Stimulated activated CD8-positive, alpha-beta memory T cell treated with anti-CD3 and anti-CD28 coated beads, Interleukin-7, amount 100 ng/mL, for 4 hours (primary cell): ENCODE measurements around the gene LDHD.
A peak's percentile ranks its signal among the peaks of the same experiment; 100 is the strongest.
"Not testable (repeated sequence)": the region's sequence is repeated elsewhere in the genome, so short reads cannot be mapped to it uniquely, and the experiment has no call there.

ENCODE experiments used
- DNase-seq, 2 donors: peaks; one replicate each; pipeline ENCODE4 v3.0.0-alpha.2; 2020; ENCODE audit warnings: low read depth in 2 of 2

Gene LDHD

DNA sequence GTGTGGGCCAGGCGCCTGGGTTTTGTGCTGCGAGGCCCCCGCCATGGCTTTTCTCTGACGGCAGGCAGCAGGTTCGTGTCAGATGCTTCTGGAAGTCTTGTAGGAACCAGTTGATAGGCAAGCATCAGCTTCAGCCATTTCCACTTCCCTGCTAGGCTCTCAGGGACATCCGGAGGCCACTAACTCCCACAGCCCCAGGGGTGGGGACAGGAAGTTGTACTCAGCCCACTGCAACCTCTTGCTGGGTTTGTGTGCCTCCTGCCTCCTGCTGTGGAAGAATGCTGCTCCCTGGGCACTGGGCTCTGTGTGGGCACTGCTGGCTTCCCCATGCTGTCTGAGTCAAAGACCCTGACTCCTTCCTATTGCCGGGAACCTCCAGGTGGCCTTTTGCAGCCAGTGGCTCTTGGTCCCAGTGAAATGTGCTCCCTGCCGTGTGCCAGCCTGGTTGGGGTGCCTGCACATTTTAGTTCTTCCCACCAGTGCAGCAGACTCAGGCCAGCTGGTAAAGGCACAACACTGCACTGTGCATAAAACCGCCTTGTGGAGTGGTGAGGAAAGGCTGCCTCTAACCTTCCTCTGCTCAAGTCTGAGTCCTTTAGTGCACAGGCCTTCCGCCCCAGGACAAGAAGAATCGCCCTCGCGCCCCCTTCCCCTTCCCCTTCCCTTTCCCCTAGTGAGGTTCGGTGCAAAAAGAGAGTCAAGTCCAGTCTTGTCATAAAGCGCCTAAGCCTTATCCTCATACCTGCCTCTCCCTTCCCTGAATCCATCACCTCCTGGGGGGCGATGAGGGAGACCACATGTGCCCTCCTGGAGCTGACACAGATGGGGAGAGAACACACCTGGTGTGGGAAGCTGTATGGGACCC, 16.6 kb downstream of the LDHD start:
- DNase-seq: no peak

DNA sequence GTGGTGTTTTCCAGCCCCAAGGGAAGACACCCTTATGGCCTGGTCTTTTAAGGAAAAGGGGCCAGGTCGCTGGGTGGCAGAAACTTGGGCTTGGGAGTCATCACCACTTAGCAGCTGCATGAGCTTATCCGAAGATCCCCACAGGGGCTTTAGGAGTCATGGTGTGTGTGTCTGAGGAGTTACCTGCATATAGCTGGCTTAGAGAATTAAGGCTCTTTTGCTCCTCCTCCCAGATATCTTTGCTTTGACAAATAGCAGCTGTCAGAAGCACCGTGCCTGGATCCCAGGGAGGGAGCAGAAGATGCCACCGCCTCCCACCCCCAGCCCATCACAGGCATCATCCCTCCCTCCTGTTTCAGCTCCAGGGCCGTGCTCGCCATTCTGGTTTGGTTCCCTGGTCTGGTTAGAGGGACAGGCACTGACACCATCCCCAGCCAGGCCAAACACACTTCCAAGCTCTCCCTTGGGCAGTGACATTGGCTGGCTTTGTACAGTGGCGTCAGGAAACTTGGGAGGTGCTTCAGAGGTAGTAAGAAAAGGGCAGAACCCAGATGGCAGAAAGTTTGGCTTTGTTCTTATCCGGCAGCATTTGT, 17.4 kb downstream of the LDHD start:
- DNase-seq: no peak

DNA sequence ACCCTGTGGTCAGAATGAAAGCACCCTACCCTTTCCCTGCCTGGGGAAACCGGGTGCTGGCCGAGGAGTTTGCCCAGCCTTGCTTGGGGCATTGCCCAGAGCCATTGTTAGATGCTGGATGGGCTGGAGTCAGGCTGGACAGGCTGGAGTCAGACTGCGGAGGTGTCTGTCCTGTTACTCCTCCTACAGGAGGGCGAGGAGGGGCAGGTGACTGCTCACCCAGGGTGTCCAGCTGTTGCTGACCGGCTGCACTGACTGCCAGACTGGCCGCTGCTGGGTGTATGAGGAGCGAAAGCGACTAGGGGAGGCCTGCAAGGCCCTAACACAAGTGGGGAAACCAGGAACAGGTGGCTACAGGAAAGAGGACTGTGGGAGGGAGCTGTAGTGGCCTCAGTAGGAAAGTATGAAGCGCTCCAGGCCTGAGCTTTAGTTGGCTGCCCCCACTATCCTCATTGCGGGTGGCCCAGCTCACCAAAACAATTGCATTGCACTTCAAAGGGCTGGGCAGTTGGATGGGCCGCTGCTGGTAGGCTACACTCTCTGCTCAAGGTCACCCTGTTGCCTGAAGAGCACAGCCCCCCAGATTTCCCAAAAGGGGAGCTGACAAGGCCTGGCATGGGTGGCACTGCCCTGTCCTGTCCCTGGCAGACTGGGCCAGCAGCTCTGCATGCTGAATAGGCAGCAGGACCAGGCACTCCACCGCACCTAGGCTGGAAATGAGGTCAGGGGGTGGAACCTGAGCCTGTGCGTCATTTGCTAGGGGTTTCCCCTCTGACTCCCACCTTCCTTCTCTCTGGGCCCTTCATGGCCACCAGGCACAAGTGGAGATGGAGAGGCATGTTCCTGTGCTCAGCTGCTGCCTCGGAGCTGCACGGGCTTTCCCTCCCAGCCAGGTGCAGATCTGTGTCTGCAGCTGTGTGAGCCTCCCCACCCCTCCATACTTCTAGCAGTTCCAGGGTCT, 18.4 kb downstream of the LDHD start:
- DNase-seq: peak; percentile 58 to 62

DNA sequence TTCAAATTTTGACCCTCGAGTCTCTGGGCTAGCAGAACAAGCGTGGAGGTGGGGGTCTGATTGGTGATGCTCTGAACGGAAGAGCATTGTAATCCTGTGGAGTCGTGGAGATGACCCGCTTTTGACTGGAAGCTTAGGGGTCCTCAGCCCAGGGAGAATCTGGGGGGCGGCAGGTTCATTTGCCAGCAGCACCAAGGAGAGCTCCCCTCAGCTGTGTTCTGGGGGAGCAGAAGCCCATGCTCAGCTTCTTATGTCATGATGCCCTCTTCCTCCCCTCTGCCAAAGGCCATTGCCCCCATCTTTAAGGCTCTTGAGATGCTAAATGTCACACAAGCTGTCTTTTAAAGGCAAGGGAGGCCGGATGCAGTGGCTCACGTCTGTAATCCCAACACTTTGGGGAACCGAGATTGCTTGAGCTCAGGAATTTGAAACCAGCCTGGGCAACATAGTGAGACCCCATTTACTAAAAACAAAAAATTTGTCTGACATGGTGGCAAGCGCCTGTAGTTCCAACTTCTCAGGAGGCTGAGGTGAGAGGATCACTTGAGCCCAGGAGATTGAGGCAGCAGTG, 19.3 kb downstream of the LDHD start:
- DNase-seq: no peak

DNA sequence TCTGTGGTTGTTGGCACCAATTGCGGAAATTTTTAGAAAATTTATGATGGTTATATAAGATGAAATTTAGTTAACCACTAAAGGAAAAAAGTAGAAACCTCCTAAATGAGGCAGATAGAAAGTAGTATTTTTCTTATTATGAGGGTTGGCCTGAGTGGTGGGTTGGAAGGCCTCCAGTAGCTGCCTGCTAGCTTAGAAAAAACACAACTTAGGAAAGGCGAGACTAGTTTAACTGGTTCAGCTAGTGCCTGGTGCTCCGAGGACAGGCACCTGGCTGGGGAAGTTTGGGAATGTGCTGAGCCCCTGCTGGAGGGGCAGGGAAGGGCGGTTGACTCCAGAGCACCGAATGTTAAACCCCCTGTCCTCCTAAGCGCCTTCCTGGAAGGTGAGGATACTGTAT, 19.9 kb downstream of the LDHD start:
- DNase-seq: no peak

DNA sequence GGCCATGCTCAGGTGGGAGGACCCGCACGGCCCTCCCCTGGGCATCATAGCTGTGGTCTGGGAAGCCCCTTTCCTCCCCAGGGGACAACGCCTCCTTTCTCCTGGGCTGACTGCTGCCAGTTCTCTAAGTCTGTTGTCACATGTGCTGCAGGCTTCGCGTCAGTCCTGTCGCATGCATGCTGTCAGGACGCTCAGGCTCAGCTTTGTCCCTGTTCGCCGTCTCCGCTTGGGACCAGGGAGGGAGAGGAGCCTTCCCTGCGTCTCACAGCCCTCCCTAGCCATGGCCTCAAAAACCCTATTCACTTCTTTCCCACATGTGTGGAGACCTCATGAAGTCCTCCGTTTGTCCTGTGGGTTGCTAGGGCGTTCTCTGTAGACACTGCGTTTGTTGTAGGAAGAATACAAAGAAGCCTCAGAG, 21.4 kb downstream of the LDHD start:
- no peak for DNase-seq

DNA sequence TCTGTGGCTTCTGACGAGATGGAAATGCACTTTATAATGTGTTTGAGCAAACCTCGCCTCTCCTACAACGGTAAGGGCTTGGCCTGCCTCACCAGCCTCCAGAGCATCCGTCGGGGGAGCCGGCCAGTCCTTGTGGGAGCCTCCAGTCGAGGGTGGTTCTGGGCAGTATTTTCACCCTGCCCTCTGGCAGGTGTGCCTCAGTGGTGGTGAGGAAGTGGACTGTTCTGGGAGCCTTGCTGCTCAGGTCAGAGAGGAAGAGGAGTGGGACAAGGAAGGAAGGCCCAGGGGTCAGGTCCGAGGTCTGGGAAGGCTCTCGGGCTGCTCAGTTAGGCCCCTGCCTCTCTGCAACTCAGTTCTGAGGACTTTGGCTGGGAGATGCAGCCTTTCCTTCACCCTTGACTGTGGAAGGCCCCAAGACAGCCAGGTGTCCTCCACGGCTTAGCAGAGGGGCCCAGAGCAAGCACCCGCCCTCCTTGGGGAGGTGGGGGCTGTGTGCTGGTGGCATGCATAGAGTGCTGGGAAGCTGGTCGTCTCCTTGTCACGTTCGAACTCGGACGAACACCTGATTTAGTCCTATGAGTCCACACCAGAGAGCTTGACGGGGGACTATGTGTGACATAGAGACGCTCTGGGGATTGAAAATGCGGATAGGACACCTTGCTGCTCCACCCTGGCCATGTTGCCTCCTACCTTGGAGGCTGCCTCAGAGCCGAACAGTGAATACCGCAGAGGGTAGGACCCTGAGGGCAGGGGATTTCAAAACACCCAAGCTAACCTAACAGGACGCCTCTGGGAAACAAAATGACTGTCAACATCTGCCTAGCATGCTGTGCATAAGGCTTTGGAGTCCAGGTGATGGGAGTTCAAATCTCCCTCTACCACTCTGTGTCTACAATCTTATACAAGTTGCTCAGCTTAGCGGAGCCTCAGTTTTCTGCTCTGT, 22.7 kb downstream of the LDHD start:
- DNase-seq: no peak

DNA sequence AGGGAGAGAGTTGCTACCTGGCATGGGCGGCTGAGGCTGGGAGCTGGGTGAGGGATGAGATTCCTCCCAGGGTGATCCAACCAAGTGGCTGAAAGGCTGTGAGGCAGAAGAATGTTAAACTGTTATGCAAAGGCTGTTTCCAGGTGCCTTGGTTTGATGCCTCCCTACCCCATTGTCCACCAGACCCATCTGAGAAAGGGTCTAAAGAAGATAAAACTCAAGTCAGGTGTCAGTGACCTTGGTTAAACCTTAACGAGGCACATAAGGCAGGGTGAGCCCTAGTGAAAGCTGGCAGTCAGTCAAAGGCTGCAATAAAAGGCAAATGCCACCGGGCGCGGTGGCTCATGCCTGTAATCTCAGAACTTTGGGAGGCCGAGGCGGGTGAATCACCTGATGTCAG, 23.8 kb downstream of the LDHD start:
- no peak for DNase-seq

DNA sequence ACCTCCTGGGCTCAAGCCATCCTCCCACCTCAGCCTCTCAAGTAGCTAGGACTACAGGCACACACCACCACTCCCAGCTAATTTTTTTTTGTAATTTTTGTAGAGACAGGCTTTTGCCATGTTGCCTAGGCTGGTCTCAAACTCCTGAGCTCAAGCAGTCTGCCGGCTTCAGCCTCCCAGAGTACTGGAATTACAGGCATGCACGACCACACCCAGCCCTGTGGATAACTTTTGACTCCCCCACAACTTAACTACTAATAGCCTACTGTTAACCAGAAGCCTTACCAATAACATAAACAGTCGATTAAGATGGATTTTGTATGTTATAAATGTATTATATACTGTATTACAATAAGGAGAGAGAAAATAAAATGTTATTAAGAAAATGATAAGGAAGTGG, 25.0 kb downstream of the LDHD start:
- not testable (repeated sequence) for DNase-seq

DNA sequence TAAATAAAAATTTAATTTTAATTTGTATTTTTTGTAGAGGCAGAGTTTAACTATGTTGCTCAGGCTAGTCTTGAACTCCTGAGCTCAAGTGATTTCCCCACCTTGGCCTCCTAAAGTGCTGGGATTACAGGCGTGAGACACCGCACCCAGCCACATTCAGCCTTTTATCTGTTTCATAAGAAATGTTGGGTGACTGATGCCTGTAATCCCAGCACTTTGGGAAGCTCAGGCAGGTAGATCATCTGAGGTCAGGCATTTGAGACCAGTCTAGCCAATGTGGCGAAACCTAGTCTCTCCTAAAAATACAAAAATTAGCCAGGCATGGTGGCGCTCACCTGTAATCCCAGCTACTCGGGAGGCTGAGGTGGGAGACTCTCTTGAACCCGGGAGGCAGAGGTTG, 25.7 kb downstream of the LDHD start:
- not testable (repeated sequence) for DNase-seq

DNA sequence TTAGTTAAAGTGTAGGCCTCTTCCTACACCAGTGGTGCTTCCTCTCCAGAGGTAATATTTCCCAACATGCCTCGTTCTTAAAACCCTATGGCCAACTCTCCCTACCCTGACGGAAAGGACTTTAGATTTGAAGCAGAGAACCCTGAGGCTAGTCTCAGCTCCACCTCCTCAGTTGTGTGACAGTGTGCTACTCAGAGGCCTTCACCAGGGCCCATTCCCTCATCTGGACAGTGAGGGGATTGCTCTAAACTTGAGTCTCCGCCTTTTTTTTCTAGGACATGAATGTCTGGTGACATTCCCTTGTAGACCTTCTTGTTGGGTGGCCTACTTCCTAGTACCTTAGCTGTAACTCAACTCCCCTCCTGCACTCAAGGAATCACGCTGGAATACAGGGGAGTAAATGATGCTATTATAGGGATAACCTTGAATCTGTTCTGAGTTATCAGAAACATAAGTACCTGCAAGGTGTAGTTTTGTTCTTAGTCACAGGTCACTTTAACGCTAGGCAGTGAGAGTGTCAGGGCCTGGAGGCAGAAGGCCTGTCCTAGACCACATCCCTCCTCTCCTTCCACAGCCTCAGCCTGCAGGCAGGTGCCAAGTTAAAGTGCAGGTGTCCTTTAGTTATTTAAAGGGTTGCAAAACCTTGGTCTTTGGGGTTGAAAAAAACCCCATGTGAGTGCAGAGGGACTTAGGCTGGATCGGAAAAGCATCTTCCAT, 26.9 kb downstream of the LDHD start:
- DNase-seq: no peak

DNA sequence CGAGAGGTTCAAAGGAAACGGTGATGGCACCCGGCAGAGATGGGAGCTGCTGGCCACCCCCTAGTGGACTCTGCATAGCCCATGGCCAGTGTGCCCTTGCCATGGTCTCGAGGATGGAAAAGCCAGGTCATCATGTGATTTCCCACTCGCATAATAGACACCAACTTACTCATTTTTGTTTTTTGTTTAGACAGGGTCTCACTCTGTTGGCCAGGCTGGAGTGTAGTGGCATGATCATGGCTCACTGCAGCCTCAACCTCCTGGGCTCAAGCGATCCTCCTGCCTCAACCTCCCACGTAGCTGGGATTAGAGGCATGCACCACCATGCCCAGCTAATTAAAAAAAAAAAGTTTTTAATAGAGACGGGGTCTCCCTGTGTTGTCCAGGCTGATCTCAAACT, 27.6 kb downstream of the LDHD start:
- no peak for DNase-seq

DNA sequence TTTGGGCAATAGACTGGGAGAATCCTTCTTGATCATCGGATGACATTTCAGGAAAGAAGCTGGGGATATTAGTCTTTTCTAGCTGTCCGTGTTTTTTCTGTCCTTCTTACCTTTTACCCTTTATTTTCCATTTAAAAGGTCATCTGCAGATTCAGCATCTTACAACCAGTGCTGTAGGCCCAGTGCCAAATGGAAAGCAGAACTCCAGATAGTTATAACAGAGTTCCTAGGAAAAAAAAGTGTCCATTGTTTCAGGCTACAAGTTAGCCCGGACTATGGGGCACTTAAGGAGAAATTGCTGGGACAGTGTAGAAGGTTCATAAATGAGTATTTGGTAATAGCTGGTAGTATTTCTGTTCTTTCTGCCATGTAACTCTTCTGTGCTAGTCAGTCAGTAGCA, 28.4 kb downstream of the LDHD start:
- DNase-seq: no peak

DNA sequence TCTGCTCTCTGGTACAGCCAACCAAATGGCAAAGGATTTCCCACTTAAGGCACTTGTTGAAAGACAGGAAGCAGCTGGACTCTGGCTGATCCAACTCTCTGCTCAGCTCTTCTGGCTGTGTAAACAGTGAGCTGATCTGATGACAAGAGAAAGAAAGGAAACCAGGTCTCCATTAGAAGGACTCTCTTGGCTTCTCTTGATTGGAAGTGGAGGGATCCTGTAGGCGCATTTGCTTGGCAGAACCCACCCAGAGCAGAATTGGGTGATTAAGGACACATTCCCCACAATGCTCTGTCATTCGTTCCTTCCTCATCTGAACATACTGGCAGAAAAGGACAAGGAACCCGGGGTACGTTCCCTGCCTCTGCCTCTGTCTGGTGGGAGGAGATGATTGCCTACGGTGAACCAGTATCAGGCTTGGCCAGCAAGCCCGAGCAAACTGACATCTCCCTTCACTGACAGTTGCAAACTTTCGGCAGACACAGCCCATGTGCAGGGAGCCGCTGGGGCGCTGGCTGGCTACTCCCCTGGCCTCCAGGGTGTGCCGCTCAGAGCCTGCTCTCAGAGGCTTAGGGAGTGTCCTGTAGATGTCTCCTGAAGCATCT, 29.1 kb downstream of the LDHD start:
- DNase-seq: no peak

DNA sequence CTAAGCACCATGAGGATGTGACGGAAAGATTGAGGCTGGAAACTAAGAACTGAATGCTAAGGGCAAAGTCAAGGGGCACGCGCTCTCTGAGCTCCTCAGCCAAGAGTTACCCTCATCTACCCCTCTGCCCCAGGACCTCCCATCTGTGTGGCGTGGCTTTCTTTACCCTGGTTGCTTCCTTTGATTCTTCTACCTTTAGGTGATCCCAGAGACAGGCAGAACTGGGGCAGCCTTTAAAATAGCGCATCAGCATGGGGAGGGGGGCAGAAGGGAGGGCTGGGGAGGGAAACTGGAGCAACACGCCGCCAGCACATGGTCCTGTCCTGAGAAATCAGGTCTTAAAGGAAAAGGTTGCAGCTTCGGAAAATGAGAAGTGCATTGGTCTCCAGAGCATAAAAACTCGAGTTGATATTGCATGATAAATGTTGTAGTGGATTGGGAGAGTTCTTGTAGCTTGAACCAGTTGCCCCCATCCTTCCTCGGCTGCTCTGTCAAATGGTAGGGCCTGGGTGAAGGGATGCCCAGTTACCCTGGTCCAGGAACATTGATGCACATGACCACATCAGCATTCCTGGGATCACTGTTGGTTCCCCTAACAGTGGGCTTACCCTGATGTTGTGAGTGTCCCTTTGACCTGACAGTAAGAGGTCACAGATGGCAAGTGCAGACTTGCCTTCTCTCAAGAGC, 29.7 kb downstream of the LDHD start:
- no peak for DNase-seq

DNA sequence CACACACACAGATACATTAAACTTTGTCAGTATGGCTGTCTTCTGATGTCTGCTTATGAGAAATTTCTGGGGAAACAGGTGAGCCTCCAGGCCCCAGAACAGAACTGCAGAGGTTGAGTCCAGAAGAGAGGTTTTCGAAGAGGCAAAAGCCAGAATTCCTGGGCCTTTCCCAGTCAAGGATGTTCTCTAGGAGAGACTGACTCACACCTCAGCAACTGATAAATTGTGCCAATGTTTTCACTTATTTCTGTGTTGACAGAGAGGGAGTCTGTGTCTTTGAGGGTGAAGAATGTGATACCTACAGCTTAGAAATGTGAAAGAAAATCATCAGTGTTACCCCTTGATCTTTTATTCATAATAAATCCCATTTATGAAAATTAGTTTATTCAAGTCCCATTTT, 30.3 kb downstream of the LDHD start:
- DNase-seq: no peak

DNA sequence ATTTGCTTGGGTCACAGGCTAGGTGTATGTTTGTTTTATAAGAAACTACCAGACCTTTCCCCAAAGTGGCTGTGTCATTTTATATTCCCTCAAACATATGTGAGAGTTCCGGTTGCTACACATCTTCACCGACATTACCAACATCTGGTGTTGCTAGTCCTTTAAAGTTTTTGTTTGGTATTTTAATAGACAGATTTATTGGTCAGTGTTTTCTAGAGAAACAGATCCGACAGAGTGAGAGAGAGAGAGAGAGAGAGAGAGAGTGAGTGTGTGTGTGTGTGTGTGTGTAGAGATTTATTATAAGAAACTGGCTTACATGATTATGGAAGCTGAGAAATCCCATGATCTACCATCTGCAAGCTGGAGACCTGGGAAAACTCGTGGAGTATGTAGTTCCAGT, 31.0 kb downstream of the LDHD start:
- DNase-seq: no peak

DNA sequence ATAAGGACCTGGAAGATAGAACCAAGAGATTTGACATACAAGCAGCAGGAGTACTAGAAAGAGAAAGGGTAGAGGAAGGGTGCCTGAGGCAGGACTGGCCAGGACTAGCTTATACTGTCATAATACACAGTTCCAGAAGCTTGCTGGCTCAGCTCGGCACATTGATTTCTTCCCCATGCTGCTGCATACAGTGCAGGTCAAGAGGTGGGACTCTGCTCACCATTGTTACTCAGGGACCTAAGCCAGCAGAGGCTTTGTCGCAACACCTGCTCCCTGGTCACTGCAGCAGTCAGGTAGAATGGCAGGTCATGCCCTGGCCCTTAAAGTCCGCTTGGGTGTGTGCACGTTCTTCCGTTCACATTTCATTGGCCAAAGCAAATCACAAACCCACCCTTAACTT, 32.8 kb downstream of the LDHD start:
- DNase-seq: no peak

DNA sequence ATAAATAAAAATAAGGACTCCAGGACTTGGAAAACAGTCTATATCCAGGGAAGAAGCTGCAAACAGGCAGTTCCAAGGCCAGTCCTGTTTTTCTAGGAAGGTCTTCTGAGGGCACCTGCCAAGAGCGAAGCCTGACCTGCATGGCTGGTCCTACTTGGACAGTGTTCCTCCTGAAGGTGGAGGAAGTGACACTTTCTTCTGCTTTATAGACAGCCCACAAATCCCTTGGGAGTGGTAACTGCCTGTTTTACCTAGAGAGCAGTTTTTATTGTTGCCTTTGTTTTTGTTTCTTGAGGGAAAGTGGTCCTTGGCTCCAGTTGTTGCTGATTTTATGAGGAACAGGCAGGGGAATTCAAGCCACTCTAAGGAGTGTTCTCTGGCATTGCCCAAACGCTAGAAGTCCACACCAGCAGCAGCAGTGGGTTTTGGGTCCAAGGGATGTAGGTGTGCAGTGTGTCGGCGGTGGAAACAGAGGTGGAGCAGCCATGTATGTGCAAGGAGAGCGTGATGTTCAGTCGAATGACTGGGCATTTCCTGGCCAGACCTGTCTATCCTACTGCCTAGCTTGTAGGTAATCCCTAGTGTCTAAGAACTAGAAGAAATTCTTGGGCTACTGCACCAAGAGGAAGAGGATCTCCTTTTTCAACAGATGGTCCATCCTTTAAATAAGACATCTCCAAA, 35.3 kb downstream of the LDHD start:
- DNase-seq: no peak
